ENCODE results near the gene TRDMT1.

- TF ChIP-seq, protein P1, sequence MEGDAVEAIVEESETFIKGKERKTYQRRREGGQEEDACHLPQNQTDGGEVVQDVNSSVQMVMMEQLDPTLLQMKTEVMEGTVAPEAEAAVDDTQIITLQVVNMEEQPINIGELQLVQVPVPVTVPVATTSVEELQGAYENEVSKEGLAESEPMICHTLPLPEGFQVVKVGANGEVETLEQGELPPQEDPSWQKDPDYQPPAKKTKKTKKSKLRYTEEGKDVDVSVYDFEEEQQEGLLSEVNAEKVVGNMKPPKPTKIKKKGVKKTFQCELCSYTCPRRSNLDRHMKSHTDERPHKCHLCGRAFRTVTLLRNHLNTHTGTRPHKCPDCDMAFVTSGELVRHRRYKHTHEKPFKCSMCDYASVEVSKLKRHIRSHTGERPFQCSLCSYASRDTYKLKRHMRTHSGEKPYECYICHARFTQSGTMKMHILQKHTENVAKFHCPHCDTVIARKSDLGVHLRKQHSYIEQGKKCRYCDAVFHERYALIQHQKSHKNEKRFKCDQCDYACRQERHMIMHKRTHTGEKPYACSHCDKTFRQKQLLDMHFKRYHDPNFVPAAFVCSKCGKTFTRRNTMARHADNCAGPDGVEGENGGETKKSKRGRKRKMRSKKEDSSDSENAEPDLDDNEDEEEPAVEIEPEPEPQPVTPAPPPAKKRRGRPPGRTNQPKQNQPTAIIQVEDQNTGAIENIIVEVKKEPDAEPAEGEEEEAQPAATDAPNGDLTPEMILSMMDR (conservative IDR thresholded peaks at IDR 0.05) = no peak
- no peak for TF ChIP-seq EZH2 (IDR thresholded peaks at IDR 0.05; ENCODE audit: low read depth)
These were observed 28.7 kb upstream of the TRDMT1 start for GRCh38 chr10:17229967-17230682.
